ENCODE results near the gene ONECUT3.

The ONECUT3 gene

DNA sequence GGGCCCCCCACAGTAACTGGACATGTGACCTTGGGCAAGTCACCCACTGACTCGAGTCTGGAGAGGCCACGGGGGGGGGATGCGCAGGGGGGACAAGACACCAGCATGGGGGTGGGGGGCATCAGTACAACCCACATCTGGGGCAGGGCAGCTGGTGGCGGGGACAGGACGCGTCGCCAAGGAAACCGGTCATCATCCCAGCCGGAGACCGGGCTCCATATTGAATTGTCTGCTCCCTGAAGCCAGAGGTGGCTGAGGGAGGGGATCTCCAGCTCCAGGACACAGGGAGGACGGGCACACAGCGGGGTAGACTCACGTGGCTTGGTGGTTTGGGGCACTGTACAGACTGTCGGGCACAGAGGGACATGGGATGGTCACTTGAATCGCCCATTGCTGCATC lies 11.4 kb downstream of the ONECUT3 start:
- no peaks in the 10 kb centered on the region for H3K9me3 ChIP-seq (ENCODE audit: control insufficient read depth, insufficient read depth, low read depth, low read length)
- H3K27ac ChIP-seq (ENCODE audit: extremely low read depth, low read depth, low read length): no peak overlapping the region
- H3K36me3 ChIP-seq (ENCODE audit: control insufficient read depth in 2 of 2, insufficient read depth in 1 of 2, low read length in 2 of 2): no peaks in the 10 kb centered on the region
- no peak overlapping the region for H3K4me3 ChIP-seq (ENCODE audit: low read depth, low read length)
- no peaks in the 10 kb centered on the region for H3K4me1 ChIP-seq (ENCODE audit: control insufficient read depth, insufficient read depth, low read length)
- CTCF ChIA-PET: interaction anchor here (1.0 to 6.3 kb wide), 5 partner anchors 9 to 93 kb away, joined by 4 to 68 read pairs (median 6); no protein-coding TSS in a partner anchor
- TF ChIP-seq ZNF433 (tag by site-specific recombination; IDR thresholded peaks at IDR 0.05; ENCODE audit: low read depth) (no peak), ZNF114 (tag by site-specific recombination; IDR thresholded peaks at IDR 0.05) (no peak)
- POLR2A ChIA-PET: interaction anchor here (0.5 to 0.7 kb wide), 3 partner anchors 15 to 529 kb away, joined by 3 to 7 read pairs (median 3); no protein-coding TSS in a partner anchor

DNA sequence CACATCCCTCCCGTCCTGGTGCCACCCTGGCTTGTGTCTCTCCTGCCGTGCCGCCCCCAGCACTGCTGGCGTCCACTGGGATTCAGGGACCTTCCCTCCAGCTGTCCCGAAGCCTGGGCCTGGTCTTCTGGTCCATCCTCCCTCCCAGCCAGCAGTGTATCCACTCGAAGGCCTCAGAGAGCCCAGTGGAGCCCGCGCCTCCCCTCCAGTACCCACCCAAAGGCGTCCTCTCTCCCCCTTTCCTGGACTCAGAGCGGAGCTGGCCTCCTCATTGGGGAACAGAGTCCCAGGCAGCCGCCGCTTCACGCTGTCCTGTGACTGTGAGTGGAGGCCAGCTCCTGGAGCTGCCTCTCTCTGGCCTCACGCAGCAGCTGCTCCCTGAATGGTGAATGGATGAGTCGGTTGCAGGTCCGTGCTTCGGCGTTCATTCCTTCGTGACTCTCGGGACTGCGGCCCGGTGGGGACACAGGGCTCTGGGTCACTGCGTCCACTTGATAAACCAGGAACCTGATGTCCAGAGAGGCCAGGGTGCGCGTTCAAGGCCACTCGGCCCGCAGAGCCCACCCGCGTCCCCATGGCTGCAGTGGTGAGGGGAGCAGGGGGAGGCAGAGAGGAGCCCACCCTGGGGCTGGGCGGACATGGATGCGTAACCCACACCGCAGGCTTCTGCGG lies 12.1 kb downstream of the ONECUT3 start:
- Histone ChIP-seq H3K9me3 (ENCODE audit: control insufficient read depth, insufficient read depth, low read depth, low read length) (no peaks in the 10 kb centered on the region), H3K27ac (ENCODE audit: extremely low read depth, low read depth, low read length) (no peak overlapping the region), H3K36me3 (ENCODE audit: control insufficient read depth in 2 of 2, insufficient read depth in 1 of 2, low read length in 2 of 2) (no peaks in the 10 kb centered on the region), H3K4me1 (ENCODE audit: control insufficient read depth, insufficient read depth, low read length) (no peaks in the 10 kb centered on the region), H3K4me3 (ENCODE audit: low read depth, low read length) (no peak overlapping the region)
- ChIA-PET CTCF (interaction anchor here (1.0 to 6.3 kb wide), 9 partner anchors 8 to 219 kb away, joined by 3 to 68 read pairs (median 6); no protein-coding TSS in a partner anchor), POLR2A (interaction anchor here (0.5 to 0.6 kb wide), 2 partner anchors 16 to 74 kb away, joined by 3 read pairs; no protein-coding TSS in a partner anchor)
- TF ChIP-seq ZNF76 (tag by site-specific recombination; IDR thresholded peaks at IDR 0.05; ENCODE audit: borderline replicate concordance, low read depth) (no peak), GLIS1 (tag by site-specific recombination; IDR thresholded peaks at IDR 0.05) (peak; percentile 84)

GRCh38 chr19:1765904-1766799 lies 12.8 kb downstream of the ONECUT3 start:
- Histone ChIP-seq H3K27ac (ENCODE audit: extremely low read depth, low read depth, low read length) (no peak overlapping the region), H3K9me3 (ENCODE audit: control insufficient read depth, insufficient read depth, low read depth, low read length) (no peaks in the 10 kb centered on the region), H3K36me3 (ENCODE audit: control insufficient read depth in 2 of 2, insufficient read depth in 1 of 2, low read length in 2 of 2) (no peaks in the 10 kb centered on the region), H3K4me1 (ENCODE audit: control insufficient read depth, insufficient read depth, low read length) (no peaks in the 10 kb centered on the region), H3K4me3 (ENCODE audit: low read depth, low read length) (no peak overlapping the region)
- ChIA-PET POLR2A (interaction anchor here (0.6 kb wide), 1 partner anchor 73 kb away, joined by 3 read pairs; no protein-coding TSS in a partner anchor), CTCF (interaction anchor here (0.6 to 6.3 kb wide), 15 partner anchors 7 to 220 kb away, joined by 3 to 68 read pairs (median 5); no protein-coding TSS in a partner anchor)
- TF ChIP-seq ZNF830 (tag by site-specific recombination; IDR thresholded peaks at IDR 0.05; ENCODE audit: low read depth) (no peak), KLF16 (tag by site-specific recombination; IDR thresholded peaks at IDR 0.05) (no peak), ZNF366 (tag by site-specific recombination; conservative IDR thresholded peaks at IDR 0.05) (peak; percentile 88), ZNF777 (tag by site-specific recombination; IDR thresholded peaks at IDR 0.05; ENCODE audit: borderline replicate concordance) (no peak), ZNF792 (tag by site-specific recombination; IDR thresholded peaks at IDR 0.05) (no peak), ZNF16 (tag by site-specific recombination; IDR thresholded peaks at IDR 0.05; ENCODE audit: low read depth) (no peak), ZNF843 (tag by site-specific recombination; IDR thresholded peaks at IDR 0.05) (no peak), KLF1 (tag by site-specific recombination; IDR thresholded peaks at IDR 0.05) (no peak), ZNF76 (tag by site-specific recombination; IDR thresholded peaks at IDR 0.05; ENCODE audit: borderline replicate concordance, low read depth) (no peak), ZNF48 (tag by site-specific recombination; IDR thresholded peaks at IDR 0.05) (no peak), EGR2 (tag by site-specific recombination; IDR thresholded peaks at IDR 0.05; ENCODE audit: low read depth) (no peak), WT1 (tag by site-specific recombination; IDR thresholded peaks at IDR 0.05) (0 out of 2 replicates have a peak, but pooled peaks have one; percentile 17), ZNF223 (tag by site-specific recombination; IDR thresholded peaks at IDR 0.05) (no peak), ZNF398 (tag by site-specific recombination; IDR thresholded peaks at IDR 0.05) (peak; percentile 88), MEIS1 (CRISPR knock-in tag; IDR thresholded peaks at IDR 0.05; ENCODE audit: borderline replicate concordance) (no peak), ZNF2 (tag by site-specific recombination; IDR thresholded peaks at IDR 0.05) (no peak)
- TF ChIP-seq, protein P1, sequence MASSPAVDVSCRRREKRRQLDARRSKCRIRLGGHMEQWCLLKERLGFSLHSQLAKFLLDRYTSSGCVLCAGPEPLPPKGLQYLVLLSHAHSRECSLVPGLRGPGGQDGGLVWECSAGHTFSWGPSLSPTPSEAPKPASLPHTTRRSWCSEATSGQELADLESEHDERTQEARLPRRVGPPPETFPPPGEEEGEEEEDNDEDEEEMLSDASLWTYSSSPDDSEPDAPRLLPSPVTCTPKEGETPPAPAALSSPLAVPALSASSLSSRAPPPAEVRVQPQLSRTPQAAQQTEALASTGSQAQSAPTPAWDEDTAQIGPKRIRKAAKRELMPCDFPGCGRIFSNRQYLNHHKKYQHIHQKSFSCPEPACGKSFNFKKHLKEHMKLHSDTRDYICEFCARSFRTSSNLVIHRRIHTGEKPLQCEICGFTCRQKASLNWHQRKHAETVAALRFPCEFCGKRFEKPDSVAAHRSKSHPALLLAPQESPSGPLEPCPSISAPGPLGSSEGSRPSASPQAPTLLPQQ (tag by site-specific recombination; IDR thresholded peaks at IDR 0.05): peak; percentile 93
- TF ChIP-seq, protein P2, sequence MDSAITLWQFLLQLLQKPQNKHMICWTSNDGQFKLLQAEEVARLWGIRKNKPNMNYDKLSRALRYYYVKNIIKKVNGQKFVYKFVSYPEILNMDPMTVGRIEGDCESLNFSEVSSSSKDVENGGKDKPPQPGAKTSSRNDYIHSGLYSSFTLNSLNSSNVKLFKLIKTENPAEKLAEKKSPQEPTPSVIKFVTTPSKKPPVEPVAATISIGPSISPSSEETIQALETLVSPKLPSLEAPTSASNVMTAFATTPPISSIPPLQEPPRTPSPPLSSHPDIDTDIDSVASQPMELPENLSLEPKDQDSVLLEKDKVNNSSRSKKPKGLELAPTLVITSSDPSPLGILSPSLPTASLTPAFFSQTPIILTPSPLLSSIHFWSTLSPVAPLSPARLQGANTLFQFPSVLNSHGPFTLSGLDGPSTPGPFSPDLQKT (IDR thresholded peaks at IDR 0.05; ENCODE audit: borderline replicate concordance, low read depth, low read length): no peak
- TF ChIP-seq, protein P3, sequence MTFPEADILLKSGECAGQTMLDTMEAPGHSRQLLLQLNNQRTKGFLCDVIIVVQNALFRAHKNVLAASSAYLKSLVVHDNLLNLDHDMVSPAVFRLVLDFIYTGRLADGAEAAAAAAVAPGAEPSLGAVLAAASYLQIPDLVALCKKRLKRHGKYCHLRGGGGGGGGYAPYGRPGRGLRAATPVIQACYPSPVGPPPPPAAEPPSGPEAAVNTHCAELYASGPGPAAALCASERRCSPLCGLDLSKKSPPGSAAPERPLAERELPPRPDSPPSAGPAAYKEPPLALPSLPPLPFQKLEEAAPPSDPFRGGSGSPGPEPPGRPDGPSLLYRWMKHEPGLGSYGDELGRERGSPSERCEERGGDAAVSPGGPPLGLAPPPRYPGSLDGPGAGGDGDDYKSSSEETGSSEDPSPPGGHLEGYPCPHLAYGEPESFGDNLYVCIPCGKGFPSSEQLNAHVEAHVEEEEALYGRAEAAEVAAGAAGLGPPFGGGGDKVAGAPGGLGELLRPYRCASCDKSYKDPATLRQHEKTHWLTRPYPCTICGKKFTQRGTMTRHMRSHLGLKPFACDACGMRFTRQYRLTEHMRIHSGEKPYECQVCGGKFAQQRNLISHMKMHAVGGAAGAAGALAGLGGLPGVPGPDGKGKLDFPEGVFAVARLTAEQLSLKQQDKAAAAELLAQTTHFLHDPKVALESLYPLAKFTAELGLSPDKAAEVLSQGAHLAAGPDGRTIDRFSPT (tag by site-specific recombination; IDR thresholded peaks at IDR 0.05): no peak; the same call in 1 of the 2 replicates

Data from HEK293 (cell line).